ENCODE measurements around the gene CXCR1.
A peak's percentile ranks its signal among the peaks of the same experiment; 100 is the strongest.

Gene CXCR1

DNA sequence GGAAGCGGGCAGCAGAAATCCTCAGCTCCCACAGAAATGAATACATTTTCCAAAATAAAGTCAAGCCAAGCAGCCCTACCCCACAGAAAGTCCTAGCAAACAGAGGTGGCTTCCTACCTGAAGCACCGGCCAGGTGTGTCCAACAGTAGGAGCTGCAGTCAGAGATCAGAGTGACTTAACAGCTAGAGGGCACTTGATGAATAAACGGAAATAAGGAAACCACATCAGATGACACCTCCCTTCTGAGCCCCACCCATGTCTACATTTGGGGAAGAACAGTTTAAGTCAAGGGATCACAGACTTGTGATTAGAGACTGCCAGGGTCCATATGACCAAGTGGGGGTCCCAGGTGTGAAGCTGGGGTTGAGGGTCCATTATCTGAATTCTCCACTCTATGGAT is at the start of gene CXCR1:
CXCR1 (minus strand) TSS at position 172 of the 400 bp plus-strand sequence. CDS start 1,751 bp downstream, outside the sequence.
- DNase-seq (no peak), ATAC-seq (peak; percentile 85)
- no peaks in the 10 kb centered on the region for H3K9me3 Mint-ChIP-seq
- H3K27ac Mint-ChIP-seq, result peak within 1 kb of the TSS in 1 of 2 donors; percentile 40
- no peak within 1 kb of the TSS for H3K4me3 Mint-ChIP-seq
- no peaks in the 10 kb centered on the region for H3K27me3 Mint-ChIP-seq
- peaks cover 22% of the 10 kb centered on the region for H3K4me1 Mint-ChIP-seq

DNA sequence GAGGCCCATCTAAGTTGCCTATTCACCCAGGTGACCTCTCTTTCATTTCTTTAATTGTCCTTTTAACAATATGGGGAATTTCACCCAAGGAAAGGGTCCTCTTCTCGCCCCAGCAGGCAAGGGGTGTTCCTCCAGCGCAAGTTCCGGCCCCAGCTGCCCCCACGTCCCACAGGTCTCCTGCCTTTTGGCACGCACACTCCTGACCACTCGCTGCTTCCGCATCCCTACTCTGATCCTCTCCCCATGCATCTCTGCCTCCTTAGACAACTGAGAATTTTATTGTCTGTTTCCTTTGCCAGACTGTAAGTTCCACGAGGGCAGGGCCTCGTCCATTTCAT is 49.5 kb upstream of the CXCR1 start:
- no peak for DNase-seq
- no peaks in the 10 kb centered on the region for H3K9me3 Mint-ChIP-seq
- peak overlapping the region; percentile 90 to 94 for H3K4me3 Mint-ChIP-seq
- ATAC-seq, result no peak
- H3K4me1 Mint-ChIP-seq, result peaks cover 26% of the 10 kb centered on the region
- no peaks in the 10 kb centered on the region for H3K27me3 Mint-ChIP-seq
- peak overlapping the region; percentile 93 to 95 for H3K27ac Mint-ChIP-seq

GRCh38 chr2:218214116-218214515 is 47.4 kb upstream of the CXCR1 start:
- Mint-ChIP-seq H3K27me3 (no peaks in the 10 kb centered on the region), H3K27ac (no peak overlapping the region), H3K9me3 (peaks cover 8 to 9% of the 10 kb centered on the region in 2 donors), H3K4me3 (no peak overlapping the region), H3K4me1 (peaks cover 12% of the 10 kb centered on the region)
- no peak for DNase-seq
- no peak for ATAC-seq

- DNase-seq (no peak), ATAC-seq (no peak)
- no peaks in the 10 kb centered on the region for H3K4me1 Mint-ChIP-seq
- peaks cover 9% of the 10 kb centered on the region in 2 donors for H3K9me3 Mint-ChIP-seq
- H3K4me3 Mint-ChIP-seq, result no peak overlapping the region
- no peaks in the 10 kb centered on the region for H3K27me3 Mint-ChIP-seq
- H3K27ac Mint-ChIP-seq, result no peak overlapping the region
Observed at GRCh38 chr2:218209078-218209477, 42.3 kb upstream of the CXCR1 start.

- Mint-ChIP-seq H3K9me3 (no peaks in the 10 kb centered on the region), H3K27ac (no peak overlapping the region), H3K4me3 (no peak overlapping the region), H3K4me1 (no peaks in the 10 kb centered on the region), H3K27me3 (no peaks in the 10 kb centered on the region)
- ATAC-seq (no peak), DNase-seq (no peak)
Observed at GRCh38 chr2:218202266-218202665, 35.5 kb upstream of the CXCR1 start.

- ATAC-seq, result no peak
- Mint-ChIP-seq H3K27ac (no peak overlapping the region), H3K27me3 (no peaks in the 10 kb centered on the region), H3K4me3 (no peak overlapping the region), H3K9me3 (no peaks in the 10 kb centered on the region), H3K4me1 (no peaks in the 10 kb centered on the region)
- no peak for DNase-seq
Observed at GRCh38 chr2:218196974-218197373, 30.2 kb upstream of the CXCR1 start.

DNA sequence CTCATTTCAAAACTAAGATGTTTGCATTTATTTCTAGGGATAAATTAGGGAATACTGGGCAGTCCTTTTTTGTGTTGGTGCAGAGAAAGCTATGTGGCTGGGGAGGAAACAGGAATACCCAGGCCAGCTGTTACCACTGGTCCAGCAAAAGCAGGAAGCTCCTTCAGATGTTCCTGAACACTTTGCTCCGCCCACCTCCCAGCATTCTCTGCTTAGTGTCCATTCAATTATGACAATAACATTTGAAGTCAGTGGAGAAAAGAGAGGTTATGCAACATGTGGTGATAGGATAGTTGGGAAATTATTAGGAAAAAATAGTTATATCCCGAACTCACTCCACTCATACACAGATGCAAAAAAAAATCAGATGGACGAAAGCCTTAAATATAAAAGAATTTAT is 28.1 kb upstream of the CXCR1 start:
- no peak overlapping the region for H3K4me3 Mint-ChIP-seq
- no peak for DNase-seq
- H3K9me3 Mint-ChIP-seq, result no peaks in the 10 kb centered on the region
- no peak for ATAC-seq
- no peak overlapping the region for H3K27ac Mint-ChIP-seq
- H3K4me1 Mint-ChIP-seq, result no peaks in the 10 kb centered on the region
- no peaks in the 10 kb centered on the region for H3K27me3 Mint-ChIP-seq

- Mint-ChIP-seq H3K4me1 (no peaks in the 10 kb centered on the region), H3K27ac (no peak overlapping the region), H3K9me3 (no peaks in the 10 kb centered on the region), H3K4me3 (no peak overlapping the region), H3K27me3 (no peaks in the 10 kb centered on the region)
- no peak for DNase-seq
- ATAC-seq, result no peak
Observed at GRCh38 chr2:218193701-218194100, 26.9 kb upstream of the CXCR1 start.

DNA sequence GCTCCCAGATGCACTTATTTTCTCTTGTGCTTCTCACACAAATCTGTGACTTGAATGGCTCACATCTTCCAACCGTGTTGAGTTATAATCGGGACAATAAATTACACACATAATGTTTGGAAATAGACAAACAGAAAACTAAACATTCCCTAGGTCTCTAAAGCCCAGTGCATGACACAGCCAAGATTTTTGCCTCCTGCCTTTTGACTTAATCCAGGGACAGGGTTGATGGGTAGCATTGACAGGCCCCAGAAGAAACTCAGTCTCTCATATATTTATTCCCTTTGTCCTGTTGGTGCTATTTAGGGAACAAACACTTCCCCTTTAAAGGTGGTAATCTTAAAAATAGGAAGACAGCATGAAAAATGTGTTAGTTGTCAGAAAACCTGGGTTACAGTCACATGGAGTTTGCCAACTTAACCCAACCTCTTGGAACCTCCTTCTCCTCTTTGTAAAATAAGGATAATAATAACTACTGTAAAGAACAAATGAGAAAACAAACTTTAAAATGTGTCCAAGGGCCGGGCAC is 26.2 kb upstream of the CXCR1 start:
- H3K9me3 Mint-ChIP-seq, result no peaks in the 10 kb centered on the region
- H3K4me3 Mint-ChIP-seq, result no peak overlapping the region
- H3K27ac Mint-ChIP-seq, result no peak overlapping the region
- no peaks in the 10 kb centered on the region for H3K27me3 Mint-ChIP-seq
- ATAC-seq (no peak), DNase-seq (no peak)
- no peaks in the 10 kb centered on the region for H3K4me1 Mint-ChIP-seq

DNA sequence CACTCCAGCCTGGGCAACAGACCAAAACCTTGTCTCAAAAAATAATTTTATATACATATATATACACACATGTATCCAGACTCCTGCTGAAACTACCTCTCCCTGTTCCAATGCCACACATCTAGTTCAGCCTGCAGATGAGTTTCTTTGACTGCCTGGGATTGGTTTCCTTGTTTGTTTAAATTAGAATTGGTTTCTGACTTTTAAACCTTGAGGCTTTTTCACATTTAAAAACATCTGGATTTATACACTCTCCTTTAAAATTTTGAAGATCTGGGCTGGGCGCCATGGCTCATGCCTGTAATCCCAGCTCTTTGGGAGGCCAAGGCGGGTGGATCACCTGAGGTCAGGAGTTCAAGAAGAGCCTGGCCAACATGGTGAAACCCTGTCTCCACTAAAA is 21.8 kb upstream of the CXCR1 start:
- Mint-ChIP-seq H3K9me3 (no peaks in the 10 kb centered on the region), H3K27ac (no peak overlapping the region), H3K4me3 (no peak overlapping the region), H3K27me3 (no peaks in the 10 kb centered on the region), H3K4me1 (peaks cover 7% of the 10 kb centered on the region)
- DNase-seq, result no peak
- ATAC-seq, result no peak

- H3K9me3 Mint-ChIP-seq, result no peaks in the 10 kb centered on the region
- no peak overlapping the region for H3K4me3 Mint-ChIP-seq
- ATAC-seq (no peak), DNase-seq (no peak)
- peaks cover 7% of the 10 kb centered on the region for H3K4me1 Mint-ChIP-seq
- H3K27ac Mint-ChIP-seq, result no peak overlapping the region
- no peaks in the 10 kb centered on the region for H3K27me3 Mint-ChIP-seq
Observed at GRCh38 chr2:218187296-218188015, 20.7 kb upstream of the CXCR1 start.

DNA sequence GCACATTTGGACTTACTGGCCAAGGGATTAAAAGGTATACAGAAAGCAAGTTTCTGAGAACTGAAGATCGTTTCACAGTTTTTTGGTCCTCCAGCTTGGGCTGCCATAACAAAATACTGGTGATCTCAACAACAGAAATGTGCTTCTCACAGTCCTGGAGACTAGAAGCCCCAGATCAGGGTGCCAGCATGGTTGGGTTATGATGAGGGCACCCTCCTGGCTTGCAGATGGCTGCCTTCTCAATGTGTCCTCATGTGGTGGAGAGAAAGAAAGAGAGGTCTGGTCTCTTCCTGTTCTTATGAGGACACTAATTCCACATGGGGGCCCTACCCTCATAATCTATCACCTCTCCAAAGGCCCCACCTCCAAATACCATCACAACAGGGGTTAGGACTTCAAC is 20.1 kb upstream of the CXCR1 start:
- ATAC-seq (peak; percentile 12), DNase-seq (no peak)
- Mint-ChIP-seq H3K4me3 (no peak overlapping the region), H3K4me1 (peaks cover 7% of the 10 kb centered on the region), H3K9me3 (no peaks in the 10 kb centered on the region), H3K27ac (no peak overlapping the region), H3K27me3 (no peaks in the 10 kb centered on the region)

DNA sequence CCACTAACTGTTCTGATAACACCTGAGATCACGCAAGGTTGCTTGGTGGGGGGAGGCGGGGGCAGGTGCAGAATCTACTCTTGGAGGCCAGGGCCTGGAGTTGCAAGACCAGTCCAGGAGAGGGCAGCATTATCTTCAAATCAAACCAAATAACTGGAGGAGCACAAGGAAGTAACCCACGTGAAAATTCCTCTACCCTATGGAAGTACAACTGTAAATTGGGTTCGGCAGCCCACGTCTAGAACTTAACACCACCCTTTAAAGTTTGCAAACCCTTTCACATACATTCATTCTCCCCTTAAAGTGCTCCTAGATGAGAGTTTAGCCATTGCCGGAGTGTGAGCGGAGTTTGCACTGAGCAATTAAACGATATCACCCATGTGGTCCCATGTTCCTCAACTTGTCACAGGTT is 19.6 kb upstream of the CXCR1 start:
- no peaks in the 10 kb centered on the region for H3K9me3 Mint-ChIP-seq
- peak overlapping the region in 1 of 2 donors; percentile 6 for H3K4me3 Mint-ChIP-seq
- ATAC-seq (peak; percentile 91), DNase-seq (peak; percentile 64 to 71)
- no peaks in the 10 kb centered on the region for H3K27me3 Mint-ChIP-seq
- peaks cover 7% of the 10 kb centered on the region for H3K4me1 Mint-ChIP-seq
- H3K27ac Mint-ChIP-seq, result peak overlapping the region in 1 of 2 donors; percentile 15

- DNase-seq (no peak), ATAC-seq (no peak)
- H3K9me3 Mint-ChIP-seq, result no peaks in the 10 kb centered on the region
- no peaks in the 10 kb centered on the region for H3K27me3 Mint-ChIP-seq
- H3K4me3 Mint-ChIP-seq, result no peak overlapping the region
- peaks cover 7% of the 10 kb centered on the region for H3K4me1 Mint-ChIP-seq
- H3K27ac Mint-ChIP-seq, result no peak overlapping the region
Observed at GRCh38 chr2:218184331-218184730, 17.6 kb upstream of the CXCR1 start.

DNA sequence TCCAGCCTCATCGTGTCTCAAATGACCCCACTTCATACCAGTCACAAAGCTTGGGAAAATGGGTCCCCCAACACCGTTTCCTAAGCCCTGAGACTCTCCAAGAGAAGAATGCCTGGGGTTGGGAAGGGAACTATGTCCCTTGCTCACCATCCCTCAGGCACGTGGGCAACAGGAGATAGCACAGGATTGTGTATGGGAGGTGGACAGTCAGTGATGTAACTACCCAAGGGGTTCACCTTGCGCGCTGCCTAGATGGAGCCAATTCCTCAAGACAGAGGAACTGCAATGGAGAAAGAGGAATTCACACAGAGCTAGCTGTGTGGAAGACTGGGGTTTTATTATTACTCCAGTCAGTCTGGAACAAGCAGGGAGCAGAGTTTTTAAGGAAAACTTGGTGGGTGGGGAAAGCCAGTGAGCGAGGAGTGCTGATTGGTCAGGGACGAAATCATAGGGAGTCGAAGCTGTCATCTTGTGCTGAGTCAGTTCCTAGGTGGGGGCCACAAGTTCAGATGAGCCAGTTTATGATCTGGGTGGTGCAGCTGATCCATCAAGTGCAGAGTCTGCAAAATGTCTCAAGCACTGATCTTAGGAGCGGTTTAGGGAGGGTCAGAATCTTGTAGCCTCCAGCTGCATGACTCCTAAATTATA is 13.8 kb upstream of the CXCR1 start:
- H3K27me3 Mint-ChIP-seq, result no peaks in the 10 kb centered on the region
- no peak overlapping the region for H3K4me3 Mint-ChIP-seq
- H3K4me1 Mint-ChIP-seq, result no peaks in the 10 kb centered on the region
- peak overlapping the region in 1 of 2 donors; percentile 7 for H3K27ac Mint-ChIP-seq
- ATAC-seq, result no peak
- H3K9me3 Mint-ChIP-seq, result no peaks in the 10 kb centered on the region
- DNase-seq, result no peak

GRCh38 chr2:218179782-218180181 is 13.0 kb upstream of the CXCR1 start:
- H3K27ac Mint-ChIP-seq, result no peak overlapping the region
- no peak for ATAC-seq
- H3K9me3 Mint-ChIP-seq, result no peaks in the 10 kb centered on the region

More at GRCh38 chr2:218179782-218180181, 13.0 kb upstream of the CXCR1 start:
- Mint-ChIP-seq H3K4me3 (no peak overlapping the region), H3K4me1 (no peaks in the 10 kb centered on the region), H3K27me3 (no peaks in the 10 kb centered on the region)
- no peak for DNase-seq
